ENCODE measurements around the gene ASPG.

ASPG gene

GRCh38 chr14:104102282-104102914, 16.9 kb downstream of the ASPG start:
- H3K79me2 ChIP-seq (ENCODE audit: insufficient read depth, low read length): no peaks in the 10 kb centered on the region
- no peak overlapping the region for H2AFZ ChIP-seq (ENCODE audit: low read depth, low read length, severe bottlenecking)
- no peak overlapping the region for H3K27ac ChIP-seq (ENCODE audit: low read depth, low read length)
- TF ChIP-seq CTCF (IDR thresholded peaks at IDR 0.05; ENCODE audit: insufficient read depth, low read length, poor library complexity, severe bottlenecking) (no peak), EZH2phosphoT487 (conservative IDR thresholded peaks at IDR 0.05; ENCODE audit: low read length) (no peak)
- no peaks in the 10 kb centered on the region for H3K9me2 ChIP-seq (replicated peaks; ENCODE audit: insufficient read depth, low read length)
- H3K9me3 ChIP-seq (ENCODE audit: insufficient read depth, low read length): no peaks in the 10 kb centered on the region
- H3K9ac ChIP-seq (ENCODE audit: low read length): no peak overlapping the region
- no peak overlapping the region for H3K4me3 ChIP-seq (ENCODE audit: insufficient read depth, low read length, poor library complexity, severe bottlenecking)
- no peaks in the 10 kb centered on the region for H3K36me3 ChIP-seq (ENCODE audit: low read length)
- no peaks in the 10 kb centered on the region for H4K20me1 ChIP-seq (ENCODE audit: low read depth, low read length)
- no peaks in the 10 kb centered on the region for H3F3A ChIP-seq (ENCODE audit: insufficient read depth)
- H3K27me3 ChIP-seq (ENCODE audit: low read length): no peaks in the 10 kb centered on the region
- H3K4me2 ChIP-seq (ENCODE audit: low read depth, low read length, poor library complexity, severe bottlenecking): no peak overlapping the region

- Histone ChIP-seq H3K9ac (ENCODE audit: low read length) (no peak overlapping the region), H3K4me2 (ENCODE audit: low read depth, low read length, poor library complexity, severe bottlenecking) (no peak overlapping the region), H3K36me3 (ENCODE audit: low read length) (no peaks in the 10 kb centered on the region), H4K20me1 (ENCODE audit: low read depth, low read length) (no peaks in the 10 kb centered on the region), H3K4me3 (ENCODE audit: insufficient read depth, low read length, poor library complexity, severe bottlenecking) (no peak overlapping the region), H2AFZ (ENCODE audit: low read depth, low read length, severe bottlenecking) (no peak overlapping the region), H3K9me2 (replicated peaks; ENCODE audit: insufficient read depth, low read length) (no peaks in the 10 kb centered on the region), H3F3A (ENCODE audit: insufficient read depth) (no peaks in the 10 kb centered on the region), H3K27ac (ENCODE audit: low read depth, low read length) (no peak overlapping the region), H3K9me3 (ENCODE audit: insufficient read depth, low read length) (no peaks in the 10 kb centered on the region), H3K79me2 (ENCODE audit: insufficient read depth, low read length) (no peaks in the 10 kb centered on the region), H3K27me3 (ENCODE audit: low read length) (no peaks in the 10 kb centered on the region)
- TF ChIP-seq EZH2phosphoT487 (conservative IDR thresholded peaks at IDR 0.05; ENCODE audit: low read length): no peak
- peak; percentile 14 for TF ChIP-seq CTCF (IDR thresholded peaks at IDR 0.05; ENCODE audit: insufficient read depth, low read length, poor library complexity, severe bottlenecking)
These were observed 17.6 kb downstream of the ASPG start for GRCh38 chr14:104103061-104103445.

GRCh38 chr14:104103446-104104075, 18.1 kb downstream of the ASPG start:
- no peaks in the 10 kb centered on the region for H3K9me2 ChIP-seq (replicated peaks; ENCODE audit: insufficient read depth, low read length)
- no peak overlapping the region for H3K27ac ChIP-seq (ENCODE audit: low read depth, low read length)
- H3K79me2 ChIP-seq (ENCODE audit: insufficient read depth, low read length): no peaks in the 10 kb centered on the region
- no peaks in the 10 kb centered on the region for H4K20me1 ChIP-seq (ENCODE audit: low read depth, low read length)
- H3K4me3 ChIP-seq (ENCODE audit: insufficient read depth, low read length, poor library complexity, severe bottlenecking): no peak overlapping the region
- H2AFZ ChIP-seq (ENCODE audit: low read depth, low read length, severe bottlenecking): no peak overlapping the region
- no peak overlapping the region for H3K9ac ChIP-seq (ENCODE audit: low read length)
- H3K9me3 ChIP-seq (ENCODE audit: insufficient read depth, low read length): no peaks in the 10 kb centered on the region
- no peak for TF ChIP-seq CTCF (IDR thresholded peaks at IDR 0.05; ENCODE audit: insufficient read depth, low read length, poor library complexity, severe bottlenecking)
- TF ChIP-seq EZH2phosphoT487 (conservative IDR thresholded peaks at IDR 0.05; ENCODE audit: low read length): no peak
- no peak overlapping the region for H3K4me2 ChIP-seq (ENCODE audit: low read depth, low read length, poor library complexity, severe bottlenecking)
- no peaks in the 10 kb centered on the region for H3K27me3 ChIP-seq (ENCODE audit: low read length)
- H3F3A ChIP-seq (ENCODE audit: insufficient read depth): no peaks in the 10 kb centered on the region
- H3K36me3 ChIP-seq (ENCODE audit: low read length): no peaks in the 10 kb centered on the region
